ENCODE results near the gene SNX20.

SNX20 gene

GRCh38 chr16:50696575-50697420, 15.7 kb upstream of the SNX20 start:
- Mint-ChIP-seq H3K27me3 (peaks cover 9 to 14% of the 10 kb centered on the region in 2 donors), H3K36me3 (peaks cover 12 to 21% of the 10 kb centered on the region in 2 donors), H3K4me1 (peaks cover 69 to 92% of the 10 kb centered on the region in 2 donors), H3K4me3 (peak overlapping the region in 1 of 2 donors; percentile 17), H3K27ac (peak overlapping the region; percentile 93), H3K9me3 (no peaks in the 10 kb centered on the region)
- DNase-seq: no peak
- ATAC-seq (replicated peaks): peak; percentile 13

- DNase-seq: no peak
- Mint-ChIP-seq H3K36me3 (peaks cover 10 to 16% of the 10 kb centered on the region in 2 donors), H3K27ac (peak overlapping the region; percentile 60), H3K4me3 (no peak overlapping the region), H3K4me1 (peaks cover 64 to 86% of the 10 kb centered on the region in 2 donors), H3K9me3 (no peaks in the 10 kb centered on the region), H3K27me3 (peaks cover 9 to 14% of the 10 kb centered on the region in 2 donors)
- ATAC-seq (replicated peaks): no peak
These were observed 15.0 kb upstream of the SNX20 start for GRCh38 chr16:50696126-50696525.

- Mint-ChIP-seq H3K36me3 (peaks cover 9 to 12% of the 10 kb centered on the region in 2 donors), H3K4me3 (peak overlapping the region in 1 of 2 donors; percentile 83), H3K9me3 (no peaks in the 10 kb centered on the region), H3K27me3 (peaks cover 9 to 14% of the 10 kb centered on the region in 2 donors), H3K27ac (peak overlapping the region; percentile 60), H3K4me1 (peaks cover 65 to 77% of the 10 kb centered on the region in 2 donors)
- DNase-seq: no peak
- no peak for ATAC-seq (replicated peaks)
These were observed 14.2 kb upstream of the SNX20 start for GRCh38 chr16:50695017-50696000.

GRCh38 chr16:50694206-50694605, 13.1 kb upstream of the SNX20 start:
- H3K27me3 Mint-ChIP-seq: peaks cover 9 to 14% of the 10 kb centered on the region in 2 donors
- ATAC-seq (replicated peaks) (peak in 1 of 2 donors; percentile 31), DNase-seq (no peak)
- peaks cover 9% of the 10 kb centered on the region in 2 donors for H3K36me3 Mint-ChIP-seq
- H3K4me1 Mint-ChIP-seq: peaks cover 57 to 66% of the 10 kb centered on the region in 2 donors
- H3K9me3 Mint-ChIP-seq: no peaks in the 10 kb centered on the region
- H3K27ac Mint-ChIP-seq: peak overlapping the region; percentile 82
- peak overlapping the region; percentile 83 to 85 for H3K4me3 Mint-ChIP-seq

GRCh38 chr16:50692999-50693781, 12.1 kb upstream of the SNX20 start, which contains the start of gene NOD2:
TSS of gene NOD2 (plus strand) at chr16:50693606. CDS start at chr16:50699496, 5,890 bp downstream.
- ATAC-seq (replicated peaks): peak; percentile 20 to 33
- no peaks in the 10 kb centered on the region for H3K9me3 Mint-ChIP-seq
- peaks cover 54 to 56% of the 10 kb centered on the region in 2 donors for H3K4me1 Mint-ChIP-seq
- H3K27me3 Mint-ChIP-seq: peaks cover 9 to 14% of the 10 kb centered on the region in 2 donors
- DNase-seq: no peak
- peak within 1 kb of the TSS; percentile 83 to 85 for H3K4me3 Mint-ChIP-seq
- H3K27ac Mint-ChIP-seq: peak within 1 kb of the TSS; percentile 87
- peaks cover 7 to 9% of the 10 kb centered on the region in 2 donors for H3K36me3 Mint-ChIP-seq

GRCh38 chr16:50692644-50692998, 11.5 kb upstream of the SNX20 start:
- no peaks in the 10 kb centered on the region for H3K9me3 Mint-ChIP-seq
- H3K4me1 Mint-ChIP-seq: peaks cover 50% of the 10 kb centered on the region in 2 donors
- no peak overlapping the region for H3K27ac Mint-ChIP-seq
- ATAC-seq (replicated peaks): no peak
- peaks cover 9 to 14% of the 10 kb centered on the region in 2 donors for H3K27me3 Mint-ChIP-seq
- H3K36me3 Mint-ChIP-seq: peaks cover 7 to 9% of the 10 kb centered on the region in 2 donors
- H3K4me3 Mint-ChIP-seq: peak overlapping the region; percentile 83 to 85
- no peak for DNase-seq

GRCh38 chr16:50690177-50690576, 9.1 kb upstream of the SNX20 start:
- ATAC-seq (replicated peaks): no peak
- H3K27ac Mint-ChIP-seq: no peak overlapping the region

GRCh38 chr16:50688867-50689266, 7.8 kb upstream of the SNX20 start:
- peaks cover 33 to 47% of the 10 kb centered on the region in 2 donors for H3K4me1 Mint-ChIP-seq
- H3K9me3 Mint-ChIP-seq: no peaks in the 10 kb centered on the region
- H3K27ac Mint-ChIP-seq: peak overlapping the region; percentile 75
- DNase-seq (no peak), ATAC-seq (replicated peaks) (no peak)
- no peak overlapping the region for H3K4me3 Mint-ChIP-seq
- H3K27me3 Mint-ChIP-seq: peaks cover 6 to 9% of the 10 kb centered on the region in 2 donors
- peaks cover 1 to 3% of the 10 kb centered on the region in 2 donors for H3K36me3 Mint-ChIP-seq

More at GRCh38 chr16:50690177-50690576, 9.1 kb upstream of the SNX20 start:
- H3K36me3 Mint-ChIP-seq: peaks cover 6 to 7% of the 10 kb centered on the region in 2 donors
- peaks cover 33 to 46% of the 10 kb centered on the region in 2 donors for H3K4me1 Mint-ChIP-seq
- H3K4me3 Mint-ChIP-seq: no peak overlapping the region
- no peaks in the 10 kb centered on the region for H3K9me3 Mint-ChIP-seq
- peaks cover 9 to 14% of the 10 kb centered on the region in 2 donors for H3K27me3 Mint-ChIP-seq
- DNase-seq: no peak

- Mint-ChIP-seq H3K9me3 (no peaks in the 10 kb centered on the region), H3K27me3 (peaks cover 5 to 9% of the 10 kb centered on the region in 2 donors), H3K4me1 (peaks cover 38 to 53% of the 10 kb centered on the region in 2 donors), H3K4me3 (no peak overlapping the region), H3K27ac (no peak overlapping the region), H3K36me3 (peaks cover 1 to 3% of the 10 kb centered on the region in 2 donors)
- ATAC-seq (replicated peaks) (no peak), DNase-seq (no peak)
These were observed 7.0 kb upstream of the SNX20 start for GRCh38 chr16:50688083-50688482.

GRCh38 chr16:50685462-50686063, 4.5 kb upstream of the SNX20 start:
- ATAC-seq (replicated peaks) (no peak), DNase-seq (no peak)
- Mint-ChIP-seq H3K27ac (peak overlapping the region; percentile 99), H3K4me3 (no peak overlapping the region), H3K4me1 (peaks cover 43 to 50% of the 10 kb centered on the region in 2 donors), H3K36me3 (no peaks in the 10 kb centered on the region), H3K27me3 (no peaks in the 10 kb centered on the region), H3K9me3 (no peaks in the 10 kb centered on the region)

- Mint-ChIP-seq H3K9me3 (no peaks in the 10 kb centered on the region), H3K36me3 (peaks cover 0 to 4% of the 10 kb centered on the region in 2 donors)
- no peak for DNase-seq
These were observed 3.8 kb upstream of the SNX20 start for GRCh38 chr16:50684823-50685461.

GRCh38 chr16:50683689-50684374, 2.7 kb upstream of the SNX20 start:
- ATAC-seq (replicated peaks) (peak; percentile 78 to 81), DNase-seq (peak; percentile 80)
- Mint-ChIP-seq H3K4me1 (peaks cover 56 to 61% of the 10 kb centered on the region in 2 donors), H3K27me3 (no peaks in the 10 kb centered on the region), H3K36me3 (peaks cover 3 to 6% of the 10 kb centered on the region in 2 donors), H3K9me3 (no peaks in the 10 kb centered on the region), H3K4me3 (peak overlapping the region; percentile 65 to 72), H3K27ac (peak overlapping the region; percentile 99)

More at GRCh38 chr16:50684823-50685461, 3.8 kb upstream of the SNX20 start:
- peak overlapping the region; percentile 1 to 46 for H3K4me3 Mint-ChIP-seq
- ATAC-seq (replicated peaks): peak; percentile 39 to 48
- H3K27ac Mint-ChIP-seq: peak overlapping the region; percentile 99
- H3K27me3 Mint-ChIP-seq: no peaks in the 10 kb centered on the region
- peaks cover 50 to 53% of the 10 kb centered on the region in 2 donors for H3K4me1 Mint-ChIP-seq

Data from stimulated activated naive B cell treated with anti-CD40 and anti-IgM and Interleukin-4, amounts not matched to agents 10 μg/mL and 1 μg/mL and 100 μg/mL, for 72 hours (primary cell).